ENCODE data around the gene NPAS4. TPM values are rescaled to one million over a fixed set of nuclear protein-coding genes. Genes with fewer than 3 reads are reported as not detected.

NPAS4 gene
- total RNA-seq, 1 experiment from 2014 or later: 1.6 TPM

GRCh38 chr11:66409226-66409625 is 11.6 kb upstream of the NPAS4 start:
- Mint-ChIP-seq H3K27me3 (ENCODE audit: low read depth) (peaks cover 20% of the 10 kb centered on the region), H3K4me1 (peaks cover 25 to 26% of the 10 kb centered on the region in 2 experiments), H3K27ac (no peak overlapping the region), H3K36me3 (ENCODE audit: insufficient read depth in 1 of 3, low read depth in 3 of 3) (no peaks in the 10 kb centered on the region), H3K9me3 (no peaks in the 10 kb centered on the region), H3K4me3 (peak overlapping the region; percentile 51 to 72)
- Histone ChIP-seq H3K79me1 (ENCODE audit: insufficient read depth, low read depth, low read length, poor library complexity, severe bottlenecking) (no peaks in the 10 kb centered on the region), H4K91ac (ENCODE audit: insufficient read length, low read depth, low read length) (no peak overlapping the region), H3K4me1 (ENCODE audit: insufficient read depth, low read length) (peaks cover 5% of the 10 kb centered on the region), H2BK15ac (ENCODE audit: low read depth, low read length) (no peak overlapping the region), H2BK20ac (ENCODE audit: low read depth, low read length, poor library complexity, severe bottlenecking) (no peak overlapping the region), H3K18ac (ENCODE audit: insufficient read length, low read depth, low read length) (peak overlapping the region; percentile 65), H2AFZ (ENCODE audit: low read length) (no peak overlapping the region), H3K23me2 (ENCODE audit: insufficient read length, low read depth, low read length, poor library complexity, severe bottlenecking) (peaks cover 10% of the 10 kb centered on the region), H2BK5ac (ENCODE audit: insufficient read length, low read length) (no peak overlapping the region), H2BK12ac (ENCODE audit: insufficient read length, low read depth, low read length) (no peak overlapping the region), H3K79me2 (ENCODE audit: insufficient read depth, low read length) (no peaks in the 10 kb centered on the region), H3T11ph (ENCODE audit: low read length) (no peak overlapping the region), H3K4me2 (ENCODE audit: insufficient read depth, insufficient read length, low read length) (peak overlapping the region; percentile 49), H3K27ac (ENCODE audit: insufficient read length, low read depth, low read length) (no peak overlapping the region), H4K20me1 (ENCODE audit: control insufficient read depth, insufficient read depth, insufficient read length) (no peaks in the 10 kb centered on the region), H3K27me3 (ENCODE audit: insufficient read depth, low read length) (no peaks in the 10 kb centered on the region; the same call in 1 of the 2 replicates), H2BK120ac (ENCODE audit: low read depth, low read length, poor library complexity, severe bottlenecking) (no peak overlapping the region), H3K23ac (ENCODE audit: insufficient read length, low read depth, low read length) (no peak overlapping the region), H4K8ac (replicated peaks; ENCODE audit: insufficient read length, low read depth, low read length) (no peak overlapping the region), H2AK5ac (ENCODE audit: insufficient read length, low read length) (no peak overlapping the region), H3K9ac (ENCODE audit: extremely low read depth, insufficient read length, low read length) (no peak overlapping the region), H3K9me3 (ENCODE audit: control insufficient read depth, low read depth, low read length) (no peaks in the 10 kb centered on the region), H3K14ac (ENCODE audit: insufficient read depth, low read length) (peak overlapping the region; percentile 85), H3K56ac (ENCODE audit: insufficient read length, low read depth, low read length) (no peak overlapping the region), H4K5ac (ENCODE audit: insufficient read length, low read depth, low read length) (no peak overlapping the region), H3K4ac (ENCODE audit: low read depth, low read length) (no peak overlapping the region; the same call in 1 of the 2 replicates)
- no peak for TF ChIP-seq CTCF (conservative IDR thresholded peaks at IDR 0.05)
- DNase-seq: no peak
- WGBS (ENCODE audit: extremely low coverage, insufficient read length, low lambda C conversion rate): no CpG with 5 or more reads among the region's 15 CpGs
